Measurements from ENCODE around the gene MDM2. TPM values are rescaled to one million over a fixed set of nuclear protein-coding genes. Genes with fewer than 3 reads are reported as not detected.

Gene MDM2
- total and polyA plus RNA-seq, 2 of the 13 experiments (the other 11 are each of a cell fraction or from before 2014, with no cell fraction given) = 29.3 to 314 TPM

DNA sequence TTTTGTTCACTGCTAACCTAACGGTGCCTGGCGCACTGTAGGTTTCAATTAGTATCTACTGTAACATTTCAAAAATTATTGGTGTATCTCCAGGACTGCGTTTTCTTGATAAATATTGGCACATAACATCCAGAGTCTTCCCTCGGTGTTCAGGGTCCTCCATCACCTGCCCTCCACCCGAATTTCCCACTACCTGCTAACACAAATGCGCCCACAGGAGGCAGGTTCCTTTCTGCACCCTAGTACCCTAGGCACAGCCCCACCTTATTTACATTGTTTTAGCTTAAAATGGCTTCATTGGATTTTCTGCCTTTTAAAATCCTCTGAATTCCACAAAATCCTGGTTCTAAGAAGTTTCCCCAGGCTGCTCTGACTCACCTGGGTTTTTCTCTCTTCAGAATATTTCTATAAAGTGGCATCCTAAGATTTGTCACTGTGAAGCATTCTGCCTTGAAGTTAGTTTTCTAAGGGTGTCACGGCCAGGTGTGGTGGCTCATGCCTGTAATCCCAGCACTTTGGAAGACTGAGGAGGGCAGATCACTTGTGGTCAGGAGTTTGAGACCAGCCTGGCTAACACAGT lies 86.4 kb downstream of the MDM2 start:
- Histone ChIP-seq H3K9ac (ENCODE audit: insufficient read depth, low read depth, low read length) (no peak overlapping the region), H3K9me3 (ENCODE audit: low read length) (no peaks in the 10 kb centered on the region), H4K20me1 (ENCODE audit: insufficient read depth, low read length) (no peaks in the 10 kb centered on the region), H3K27ac (ENCODE audit: extremely low read length, insufficient read depth, low read length) (no peak overlapping the region), H3K36me3 (replicated peaks in 1 of 2; ENCODE audit: control insufficient read depth in 1 of 2, insufficient read depth in 2 of 2, low read length in 2 of 2) (no peaks in the 10 kb centered on the region), H3K79me2 (ENCODE audit: insufficient read depth, low read length) (no peaks in the 10 kb centered on the region), H2AFZ (ENCODE audit: low read length) (no peak overlapping the region), H3K4me3 (replicated peaks in 1 of 3; ENCODE audit: insufficient read depth in 1 of 3, low read depth in 2 of 3, low read length in 3 of 3) (no peak overlapping the region), H3K4me2 (ENCODE audit: low read depth, low read length) (no peak overlapping the region), H3K27me3 (ENCODE audit: control insufficient read depth in 1 of 2, insufficient read depth in 2 of 2, low read length in 2 of 2) (no peaks in the 10 kb centered on the region), H3K4me1 (ENCODE audit: insufficient read depth, low read length) (peaks cover 35% of the 10 kb centered on the region)
- intact Hi-C loops (cut with micrococcal nuclease; ENCODE audit: unreplicated experiment) = no loop called here
- DNase-seq (ENCODE audit: low spot score) (no peak), FAIRE-seq (no peak), ATAC-seq (no peak)
- no TSS peak for BruUV-seq (replicated peaks)
- POLR2A ChIA-PET = no interaction called here
- in situ Hi-C loops (cut with HindIII; ENCODE audit: extremely low pct_ligation_motif_present, low pct_unique_long_range_greater_than_20kb) = no loop called here
- CTCF ChIA-PET (ENCODE audit: low intra/inter-chr PET ratio, low total read pairs) = no interaction called here
- no peak for TF ChIP-seq POLR2AphosphoS2 (IDR thresholded peaks at IDR 0.05; ENCODE audit: low read depth, low read length)
- TF ChIP-seq, protein P1, sequence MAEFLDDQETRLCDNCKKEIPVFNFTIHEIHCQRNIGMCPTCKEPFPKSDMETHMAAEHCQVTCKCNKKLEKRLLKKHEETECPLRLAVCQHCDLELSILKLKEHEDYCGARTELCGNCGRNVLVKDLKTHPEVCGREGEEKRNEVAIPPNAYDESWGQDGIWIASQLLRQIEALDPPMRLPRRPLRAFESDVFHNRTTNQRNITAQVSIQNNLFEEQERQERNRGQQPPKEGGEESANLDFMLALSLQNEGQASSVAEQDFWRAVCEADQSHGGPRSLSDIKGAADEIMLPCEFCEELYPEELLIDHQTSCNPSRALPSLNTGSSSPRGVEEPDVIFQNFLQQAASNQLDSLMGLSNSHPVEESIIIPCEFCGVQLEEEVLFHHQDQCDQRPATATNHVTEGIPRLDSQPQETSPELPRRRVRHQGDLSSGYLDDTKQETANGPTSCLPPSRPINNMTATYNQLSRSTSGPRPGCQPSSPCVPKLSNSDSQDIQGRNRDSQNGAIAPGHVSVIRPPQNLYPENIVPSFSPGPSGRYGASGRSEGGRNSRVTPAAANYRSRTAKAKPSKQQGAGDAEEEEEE (CRISPR knock-in tag; IDR thresholded peaks at IDR 0.05; ENCODE audit: borderline replicate concordance) = no peak
- no peak for TF ChIP-seq NRL (CRISPR knock-in tag; IDR thresholded peaks at IDR 0.05; ENCODE audit: borderline replicate concordance)
- TF ChIP-seq, protein P2, sequence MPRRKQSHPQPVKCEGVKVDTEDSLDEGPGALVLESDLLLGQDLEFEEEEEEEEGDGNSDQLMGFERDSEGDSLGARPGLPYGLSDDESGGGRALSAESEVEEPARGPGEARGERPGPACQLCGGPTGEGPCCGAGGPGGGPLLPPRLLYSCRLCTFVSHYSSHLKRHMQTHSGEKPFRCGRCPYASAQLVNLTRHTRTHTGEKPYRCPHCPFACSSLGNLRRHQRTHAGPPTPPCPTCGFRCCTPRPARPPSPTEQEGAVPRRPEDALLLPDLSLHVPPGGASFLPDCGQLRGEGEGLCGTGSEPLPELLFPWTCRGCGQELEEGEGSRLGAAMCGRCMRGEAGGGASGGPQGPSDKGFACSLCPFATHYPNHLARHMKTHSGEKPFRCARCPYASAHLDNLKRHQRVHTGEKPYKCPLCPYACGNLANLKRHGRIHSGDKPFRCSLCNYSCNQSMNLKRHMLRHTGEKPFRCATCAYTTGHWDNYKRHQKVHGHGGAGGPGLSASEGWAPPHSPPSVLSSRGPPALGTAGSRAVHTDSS (CRISPR knock-in tag; conservative IDR thresholded peaks at IDR 0.05) = no peak
- no peak for TF ChIP-seq ZNF660 (CRISPR knock-in tag; IDR thresholded peaks at IDR 0.05; ENCODE audit: borderline replicate concordance, low read depth)
- no peak for TF ChIP-seq RBFOX2 (IDR thresholded peaks at IDR 0.05; ENCODE audit: low read depth, low read length)
- no peak for TF ChIP-seq ARNT (IDR thresholded peaks at IDR 0.05)
- TF ChIP-seq TCF7 (IDR thresholded peaks at IDR 0.05; ENCODE audit: low read depth) = no peak
- TF ChIP-seq, protein P3, sequence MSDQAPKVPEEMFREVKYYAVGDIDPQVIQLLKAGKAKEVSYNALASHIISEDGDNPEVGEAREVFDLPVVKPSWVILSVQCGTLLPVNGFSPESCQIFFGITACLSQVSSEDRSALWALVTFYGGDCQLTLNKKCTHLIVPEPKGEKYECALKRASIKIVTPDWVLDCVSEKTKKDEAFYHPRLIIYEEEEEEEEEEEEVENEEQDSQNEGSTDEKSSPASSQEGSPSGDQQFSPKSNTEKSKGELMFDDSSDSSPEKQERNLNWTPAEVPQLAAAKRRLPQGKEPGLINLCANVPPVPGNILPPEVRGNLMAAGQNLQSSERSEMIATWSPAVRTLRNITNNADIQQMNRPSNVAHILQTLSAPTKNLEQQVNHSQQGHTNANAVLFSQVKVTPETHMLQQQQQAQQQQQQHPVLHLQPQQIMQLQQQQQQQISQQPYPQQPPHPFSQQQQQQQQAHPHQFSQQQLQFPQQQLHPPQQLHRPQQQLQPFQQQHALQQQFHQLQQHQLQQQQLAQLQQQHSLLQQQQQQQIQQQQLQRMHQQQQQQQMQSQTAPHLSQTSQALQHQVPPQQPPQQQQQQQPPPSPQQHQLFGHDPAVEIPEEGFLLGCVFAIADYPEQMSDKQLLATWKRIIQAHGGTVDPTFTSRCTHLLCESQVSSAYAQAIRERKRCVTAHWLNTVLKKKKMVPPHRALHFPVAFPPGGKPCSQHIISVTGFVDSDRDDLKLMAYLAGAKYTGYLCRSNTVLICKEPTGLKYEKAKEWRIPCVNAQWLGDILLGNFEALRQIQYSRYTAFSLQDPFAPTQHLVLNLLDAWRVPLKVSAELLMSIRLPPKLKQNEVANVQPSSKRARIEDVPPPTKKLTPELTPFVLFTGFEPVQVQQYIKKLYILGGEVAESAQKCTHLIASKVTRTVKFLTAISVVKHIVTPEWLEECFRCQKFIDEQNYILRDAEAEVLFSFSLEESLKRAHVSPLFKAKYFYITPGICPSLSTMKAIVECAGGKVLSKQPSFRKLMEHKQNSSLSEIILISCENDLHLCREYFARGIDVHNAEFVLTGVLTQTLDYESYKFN (CRISPR knock-in tag; conservative IDR thresholded peaks at IDR 0.05) = no peak
- WGBS (ENCODE audit: low lambda C conversion rate) = 57% methylated on average over 7 of the region's 7 CpGs

All from HepG2 (cell line).